Dermis blood vessel endothelial cell (primary cell): ENCODE results near the gene RHOC. TPM values are rescaled to one million over a fixed set of nuclear protein-coding genes. Genes with fewer than 3 reads are reported as not detected.
"Not testable (repeated sequence)": the region's sequence is repeated elsewhere in the genome, so short reads cannot be mapped to it uniquely, and the experiment has no call there.

Experiments used
- DNase-seq: peaks from one replicate; pipeline ENCODE4 v3.0.0; 2010
- total RNA-seq: library from RNA; depleted of rRNA; stranded (reverse); fragments of >200 nt; gene quantifications from 2 replicates; pipeline ENCODE4 v1.2.3, GENCODE V29; 2014

The RHOC gene
- 579 and 920 TPM in 2 replicates for total RNA-seq

DNA sequence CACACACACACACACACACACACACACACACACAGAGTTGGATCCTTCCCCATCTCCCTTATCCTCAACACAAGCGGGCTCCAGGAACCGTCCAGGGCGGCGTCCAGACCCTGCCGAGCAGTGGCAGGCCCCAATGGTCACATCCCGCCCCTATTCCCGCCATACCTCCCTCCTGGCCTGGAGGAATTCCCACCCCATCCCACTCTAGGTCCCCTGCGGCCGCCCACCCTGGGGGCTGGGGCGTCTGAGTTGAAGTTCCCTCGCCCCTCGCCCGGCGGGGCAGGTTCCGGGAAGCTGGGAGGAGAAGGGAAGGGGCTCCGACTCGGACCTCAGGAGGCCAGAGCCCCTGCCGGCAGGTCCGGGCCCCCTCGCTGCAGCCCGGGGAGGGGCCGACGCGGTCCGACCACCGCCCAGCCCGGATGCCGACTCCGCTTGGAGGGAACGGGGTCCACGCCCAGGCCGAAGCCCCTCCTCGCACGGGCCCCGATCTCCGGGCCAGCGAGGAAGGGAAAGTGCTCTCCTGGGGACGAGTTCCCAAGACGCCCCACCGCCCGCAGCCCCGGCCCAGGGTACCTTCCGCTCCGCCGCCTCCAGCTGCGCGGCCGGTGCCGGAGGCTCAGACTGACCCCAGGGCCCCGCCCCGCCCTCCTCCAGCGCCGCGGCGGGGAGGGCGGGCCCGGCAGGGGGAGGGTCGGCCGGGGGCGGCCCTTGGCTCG lies at the start of gene RHOC:
Gene RHOC, minus strand, starts transcription at position 623 of the 716 bp plus-strand sequence. CDS start 3,328 bp downstream, outside the sequence.
- peak; percentile 81 for DNase-seq

DNA sequence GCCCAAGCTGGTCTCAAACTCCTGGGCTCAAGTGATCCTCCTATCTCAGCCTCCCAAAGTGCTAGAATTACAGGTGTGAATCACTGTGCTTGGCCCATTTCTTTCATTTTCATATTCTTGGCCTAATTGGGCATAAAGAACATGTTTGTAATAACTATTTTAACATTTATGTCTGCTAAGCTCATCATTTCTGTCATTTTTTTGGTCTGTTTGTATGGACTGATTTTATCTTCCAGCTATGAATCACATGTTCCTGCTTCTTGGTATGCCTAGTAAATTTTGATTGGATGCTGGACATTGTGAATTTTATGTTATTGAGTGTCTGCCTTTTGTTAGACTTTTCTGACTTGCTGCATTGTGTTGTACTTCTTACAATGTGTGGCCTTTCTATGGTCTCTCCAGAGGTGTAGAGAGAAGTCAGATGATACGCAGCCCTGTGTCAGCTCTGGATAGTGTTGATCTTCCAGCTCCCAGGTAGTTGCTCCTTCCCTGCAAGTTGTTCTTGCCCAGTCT lies 47.2 kb upstream of the RHOC start:
- no peak for DNase-seq

DNA sequence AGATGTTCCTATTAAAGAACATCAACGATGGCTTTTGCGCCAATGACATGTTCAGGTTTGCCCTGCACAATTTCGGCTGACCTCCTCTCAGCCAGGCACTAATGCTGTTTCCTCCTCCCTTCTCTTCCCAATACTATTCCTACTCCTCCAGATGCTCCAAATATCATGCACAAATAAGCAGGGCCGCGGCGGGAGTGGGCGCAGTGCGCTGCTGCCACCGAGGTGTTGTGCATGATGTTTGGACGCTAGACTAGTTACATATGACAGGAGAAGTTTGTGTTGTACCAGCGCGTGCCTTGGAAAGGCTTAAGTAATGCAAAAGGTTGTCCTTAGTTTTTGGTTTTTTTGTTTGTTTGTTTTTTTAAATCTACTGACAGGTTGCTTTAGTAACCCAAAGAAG lies 41.5 kb upstream of the RHOC start:
- no peak for DNase-seq

DNA sequence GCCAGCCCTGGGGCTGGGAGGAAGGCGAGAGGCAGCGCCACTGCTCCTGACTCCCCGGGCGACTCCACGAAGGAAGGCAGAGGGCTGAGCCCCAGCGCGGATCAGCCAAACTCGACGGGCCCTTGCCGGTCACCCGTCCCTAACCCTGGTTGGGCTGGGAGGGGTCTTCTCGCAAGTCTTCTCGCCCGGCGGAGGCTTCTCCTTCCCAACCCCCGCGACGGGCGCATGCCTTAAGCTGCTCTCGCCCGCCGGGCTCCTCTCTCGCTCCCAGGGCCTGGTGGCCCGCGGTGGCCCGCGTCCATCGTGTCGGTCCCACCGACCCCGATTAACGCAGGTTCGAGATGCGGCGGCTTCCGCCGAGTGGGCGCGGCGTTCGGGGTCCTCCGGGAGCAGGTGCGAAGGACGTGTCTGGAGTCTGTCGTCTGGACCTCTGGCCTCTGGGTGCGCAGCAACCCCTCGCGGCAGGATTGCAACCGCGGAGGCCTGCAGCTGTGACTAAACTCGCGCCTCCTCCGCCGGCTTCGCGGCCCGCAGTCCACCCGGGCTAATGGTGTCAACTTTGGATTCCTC lies 37.2 kb upstream of the RHOC start:
- DNase-seq: peak; percentile 55

DNA sequence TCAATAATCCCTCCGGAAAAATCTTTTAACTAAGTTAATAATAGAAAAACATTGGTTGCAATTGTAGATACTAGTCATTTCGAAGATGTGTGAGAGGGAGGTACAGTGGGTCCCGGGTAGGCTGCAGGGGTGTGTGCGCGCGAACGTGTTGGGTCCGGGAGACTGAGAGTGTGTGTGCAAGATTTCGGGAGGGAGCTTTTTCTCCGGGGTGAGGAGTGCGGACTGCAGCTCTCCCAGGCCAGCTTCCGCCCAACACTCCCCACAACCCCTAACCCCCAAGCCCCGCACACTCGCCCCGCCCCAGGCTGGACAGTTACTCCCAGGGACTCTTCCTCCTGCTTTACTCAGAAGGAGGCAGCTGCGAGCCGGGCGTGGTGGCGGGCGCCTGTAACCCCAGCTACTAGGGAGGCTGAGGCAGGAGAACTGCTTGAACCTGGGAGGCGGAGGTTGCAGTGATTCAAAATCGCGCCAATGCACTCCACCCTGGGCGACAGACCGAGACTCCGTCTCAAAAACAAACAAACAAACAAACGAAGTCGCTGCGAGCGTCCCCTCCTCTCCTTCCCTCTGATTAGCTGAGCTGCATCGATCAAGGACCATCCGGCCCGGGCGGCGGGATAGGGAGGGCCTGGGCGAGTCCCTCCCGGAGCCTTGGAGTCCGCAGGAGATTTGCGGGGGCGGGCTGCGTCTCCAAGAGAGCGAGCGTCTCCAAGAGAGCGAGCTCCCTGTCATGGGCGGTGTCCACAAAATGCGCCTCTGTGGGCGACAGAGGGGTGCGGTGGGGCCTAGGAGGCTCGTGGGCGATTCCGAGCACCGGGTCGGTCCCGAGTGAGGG lies 36.5 kb upstream of the RHOC start:
- DNase-seq: peak; percentile 28

DNA sequence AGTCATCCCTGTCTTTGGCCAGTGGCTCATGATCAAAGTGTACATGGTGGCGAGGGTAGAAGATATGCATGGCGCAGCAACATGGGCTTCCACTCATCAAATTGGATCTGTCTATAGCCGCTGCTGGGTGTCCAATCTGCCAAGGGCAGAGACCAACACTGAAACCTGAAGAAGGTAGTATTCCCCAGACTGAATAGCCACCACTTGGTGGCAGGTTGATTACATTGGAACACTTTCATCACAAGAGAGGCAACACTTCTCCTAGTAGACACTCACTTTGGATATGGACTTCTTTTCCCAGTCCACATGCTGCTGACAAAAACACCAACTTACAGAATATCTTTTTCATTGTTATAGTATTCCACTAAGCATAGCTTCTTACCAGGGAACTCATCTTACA lies 30.6 kb upstream of the RHOC start:
- no peak for DNase-seq

DNA sequence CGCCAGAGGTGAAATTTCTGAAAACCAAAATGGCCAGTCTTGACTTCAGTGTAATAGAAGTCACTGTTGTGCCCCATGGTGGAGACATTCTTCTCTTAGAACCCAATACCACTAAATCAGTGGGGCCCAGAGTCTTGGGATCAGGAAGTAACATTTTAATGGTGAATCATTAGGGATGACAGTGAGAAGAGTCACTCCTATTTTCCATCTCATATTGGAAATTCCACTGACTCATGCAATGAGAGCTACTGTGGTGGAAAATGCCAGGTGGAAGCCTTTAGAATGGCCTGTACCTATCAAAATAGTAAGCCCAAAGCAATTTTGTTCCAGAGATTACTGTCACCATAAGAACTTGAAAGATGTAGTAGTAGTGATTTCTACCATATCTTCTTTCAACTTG lies 28.8 kb upstream of the RHOC start:
- DNase-seq: peak; percentile 45

DNA sequence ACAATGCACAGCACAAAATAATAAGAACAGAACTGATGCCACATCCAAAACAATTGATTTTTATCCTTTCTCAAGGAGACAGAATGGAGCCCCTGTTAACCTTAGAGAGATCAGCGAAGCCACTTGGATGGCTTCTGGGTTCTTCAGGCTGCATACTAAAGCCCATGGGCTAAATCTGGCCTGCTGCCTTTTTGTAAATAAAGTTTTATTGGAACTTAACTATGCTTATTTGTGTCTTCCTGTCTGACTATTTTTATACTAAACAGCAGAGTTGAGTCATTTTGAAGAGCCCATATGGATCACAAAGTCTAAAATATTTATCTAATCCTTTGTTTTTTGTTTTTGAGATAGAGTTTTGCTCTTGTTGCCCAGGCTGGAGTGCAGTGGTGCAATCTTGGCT lies 24.5 kb upstream of the RHOC start:
- DNase-seq: no peak

DNA sequence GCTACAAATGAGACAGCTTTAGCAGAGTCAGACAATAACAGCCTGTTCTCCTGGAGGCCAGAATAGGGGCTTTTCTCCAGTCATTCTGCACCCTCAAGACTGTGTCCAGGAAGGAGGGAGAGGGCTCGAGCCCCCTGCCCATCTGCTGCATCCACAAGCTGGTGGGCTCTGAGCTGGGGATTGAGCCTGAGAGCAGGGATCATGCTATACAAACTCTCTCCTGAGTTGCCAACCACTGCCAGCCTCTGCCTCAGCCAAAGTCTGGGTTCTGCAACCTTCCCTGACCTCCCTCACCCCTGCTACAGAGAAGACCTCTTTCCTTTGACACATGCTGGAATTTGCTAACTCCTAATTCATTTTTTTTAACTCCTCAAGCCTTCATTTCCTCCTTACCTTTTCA lies 23.0 kb upstream of the RHOC start:
- DNase-seq: no peak

DNA sequence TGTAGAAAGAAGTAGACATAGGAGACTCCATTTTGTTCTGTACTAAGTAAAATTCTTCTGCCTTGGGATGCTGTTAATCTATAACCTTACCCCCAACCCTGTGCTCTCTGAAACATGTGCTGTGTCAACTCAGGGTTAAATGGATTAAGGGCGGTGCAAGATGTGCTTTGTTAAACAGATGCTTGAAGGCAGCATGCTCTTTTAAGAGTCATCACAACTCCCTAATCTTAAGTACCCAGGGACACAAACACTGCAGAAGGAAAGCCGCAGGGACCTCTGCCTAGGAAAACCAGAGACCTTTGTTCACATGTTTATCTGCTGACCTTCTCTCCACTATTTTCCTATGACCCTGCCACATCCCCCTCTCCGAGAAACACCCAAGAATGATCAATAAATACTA lies 22.1 kb upstream of the RHOC start:
- not testable (repeated sequence) for DNase-seq

DNA sequence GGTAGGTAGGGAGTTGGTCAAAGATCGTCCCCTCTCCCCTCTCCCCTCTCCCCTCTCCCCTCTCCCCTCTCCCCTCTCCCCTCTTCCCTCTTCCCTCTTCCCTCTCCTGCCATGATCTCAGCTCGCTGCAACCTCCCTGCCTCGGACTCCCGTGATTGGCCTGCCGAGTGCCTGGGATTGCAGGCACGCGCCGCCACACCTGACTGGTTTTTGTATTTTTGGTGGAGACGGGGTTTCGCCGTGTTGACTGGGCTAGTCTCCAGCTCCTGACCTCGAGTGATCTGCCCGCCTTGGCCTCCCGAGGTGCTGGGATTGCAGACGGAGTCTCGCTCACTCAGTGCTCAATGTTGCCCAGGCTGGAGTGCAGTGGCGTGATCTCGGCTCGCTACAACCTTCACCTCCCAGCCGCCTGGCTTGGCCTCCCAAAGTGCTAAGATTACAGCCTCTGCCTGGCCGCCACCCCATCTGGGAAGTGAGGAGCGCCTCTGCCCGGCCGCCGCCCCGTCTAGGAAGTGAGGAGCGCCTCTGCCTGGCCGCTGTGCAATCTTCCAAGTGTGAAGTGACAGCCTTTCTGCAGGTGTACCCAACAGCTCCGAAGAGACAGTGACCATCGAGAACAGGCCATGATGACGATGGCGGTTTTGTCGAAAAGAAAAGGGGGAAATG lies 21.5 kb upstream of the RHOC start:
- not testable (repeated sequence) for DNase-seq

DNA sequence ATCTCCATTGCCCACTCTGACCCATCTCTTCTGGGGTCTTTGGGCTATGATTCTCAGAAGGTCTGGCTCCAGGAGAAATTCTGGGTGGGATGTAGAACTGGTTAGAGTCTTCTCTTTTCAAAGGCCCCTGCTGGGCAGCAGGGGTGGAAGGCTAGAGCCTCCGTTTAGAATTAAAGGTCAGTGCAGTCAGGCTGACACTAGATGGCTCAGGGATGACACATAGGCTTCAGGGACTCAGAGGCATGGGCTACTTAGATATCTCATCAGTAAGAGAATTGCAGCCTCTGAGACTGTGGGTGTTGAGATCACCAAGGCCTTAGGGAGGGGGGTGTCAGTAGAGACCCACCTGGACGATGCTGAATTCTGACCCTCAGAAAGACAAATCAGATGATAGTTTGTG lies 20.8 kb upstream of the RHOC start:
- DNase-seq: no peak

DNA sequence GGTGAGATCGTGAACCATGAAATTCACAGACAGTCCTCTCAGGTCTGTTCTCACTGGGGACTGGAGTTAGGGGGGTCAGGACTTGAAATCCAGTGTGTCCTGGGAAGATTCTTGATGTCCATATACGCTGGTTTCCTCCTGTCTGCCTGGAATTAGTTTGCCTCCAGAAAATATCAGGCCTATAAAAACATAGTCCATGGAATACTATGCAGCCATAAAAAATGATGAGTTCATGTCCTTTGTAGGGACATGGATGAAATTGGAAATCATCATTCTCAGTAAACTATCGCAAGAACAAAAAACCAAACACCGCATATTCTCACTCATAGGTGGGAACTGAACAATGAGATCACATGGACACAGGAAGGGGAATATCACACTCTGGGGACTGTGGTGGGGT lies 17.3 kb upstream of the RHOC start:
- DNase-seq: not testable (repeated sequence)

DNA sequence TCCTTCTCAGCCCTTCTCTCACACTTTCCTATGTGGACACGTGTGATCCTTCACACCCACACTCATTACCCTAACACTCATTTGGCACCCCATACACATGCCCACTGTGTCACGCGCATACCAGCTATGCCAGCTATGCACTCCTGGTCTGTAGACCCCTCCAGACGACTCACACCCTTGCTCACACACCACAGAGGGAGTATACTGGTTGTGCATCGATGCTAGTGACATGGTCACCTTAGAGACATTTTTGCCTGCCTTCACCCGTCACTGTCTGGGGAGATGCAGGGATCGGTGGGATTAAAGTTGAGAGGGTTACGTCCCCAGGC lies 16.5 kb upstream of the RHOC start:
- DNase-seq: no peak

DNA sequence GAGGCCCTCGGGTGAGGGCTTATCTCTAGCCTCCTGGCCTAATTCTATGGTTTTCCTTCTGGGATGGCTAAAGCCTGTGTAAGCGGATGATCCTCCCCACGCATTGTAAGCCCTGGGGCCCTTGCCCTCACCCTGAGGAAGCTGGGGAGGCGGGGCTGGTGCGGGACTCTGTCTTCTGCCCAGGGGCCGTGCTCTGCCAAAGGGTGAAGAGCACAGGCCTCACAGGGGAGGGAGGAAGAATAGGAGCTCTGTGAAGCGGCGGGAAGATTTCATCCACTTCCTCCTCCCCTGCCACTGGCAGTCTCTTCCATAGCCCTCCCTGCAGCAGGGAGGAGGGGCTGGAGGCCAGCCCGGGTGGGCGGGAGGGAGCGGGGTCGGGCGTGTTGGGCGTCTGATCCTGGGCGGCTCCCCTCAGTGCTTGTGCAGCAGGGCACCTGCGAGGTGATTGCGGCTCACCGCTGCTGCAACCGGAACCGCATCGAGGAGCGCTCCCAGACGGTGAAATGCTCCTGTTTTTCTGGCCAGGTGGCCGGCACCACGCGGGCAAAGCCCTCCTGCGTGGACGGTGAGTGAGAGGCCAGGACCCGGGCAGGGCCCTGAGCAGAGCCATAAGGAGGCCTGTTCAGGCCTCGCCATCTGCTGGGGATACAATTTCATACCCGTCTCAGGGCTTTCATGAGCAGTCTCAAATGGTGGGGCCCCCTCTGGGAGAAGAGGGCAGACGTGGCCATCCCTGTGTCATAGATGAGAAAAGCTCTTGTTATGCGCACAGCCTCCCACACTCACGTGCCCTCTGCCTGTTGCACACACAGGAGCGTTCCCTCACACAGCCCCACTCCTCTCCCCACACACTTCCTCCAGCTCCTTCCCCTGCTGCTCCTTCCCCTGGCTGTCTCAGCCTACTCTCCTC lies 15.9 kb upstream of the RHOC start:
- no peak for DNase-seq

DNA sequence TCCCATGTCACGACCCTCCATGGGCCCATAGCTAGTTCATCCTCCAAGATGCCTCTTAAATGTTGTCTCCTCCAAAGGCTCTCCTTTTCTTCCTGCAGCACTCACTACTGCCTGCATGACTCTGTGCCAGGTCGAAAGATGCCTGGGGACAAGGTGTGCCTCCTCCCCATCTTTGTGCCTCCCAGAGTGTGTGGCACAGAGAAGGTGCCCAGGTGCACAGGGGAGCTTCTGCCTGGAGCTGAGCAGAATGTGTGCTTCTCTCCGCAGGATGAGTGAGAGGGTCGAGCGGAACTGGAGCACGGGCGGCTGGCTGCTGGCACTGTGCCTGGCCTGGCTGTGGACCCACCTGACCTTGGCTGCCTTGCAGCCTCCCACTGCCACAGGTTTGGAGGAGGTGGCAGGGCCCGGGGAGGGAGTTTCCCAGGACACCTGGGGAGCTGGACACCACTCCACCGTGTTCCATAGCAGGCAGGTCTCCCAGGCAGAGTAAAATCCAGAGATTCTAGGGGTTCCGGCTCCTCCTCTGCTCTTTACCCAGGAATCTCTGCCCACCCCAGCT lies 15.1 kb upstream of the RHOC start:
- no peak for DNase-seq

DNA sequence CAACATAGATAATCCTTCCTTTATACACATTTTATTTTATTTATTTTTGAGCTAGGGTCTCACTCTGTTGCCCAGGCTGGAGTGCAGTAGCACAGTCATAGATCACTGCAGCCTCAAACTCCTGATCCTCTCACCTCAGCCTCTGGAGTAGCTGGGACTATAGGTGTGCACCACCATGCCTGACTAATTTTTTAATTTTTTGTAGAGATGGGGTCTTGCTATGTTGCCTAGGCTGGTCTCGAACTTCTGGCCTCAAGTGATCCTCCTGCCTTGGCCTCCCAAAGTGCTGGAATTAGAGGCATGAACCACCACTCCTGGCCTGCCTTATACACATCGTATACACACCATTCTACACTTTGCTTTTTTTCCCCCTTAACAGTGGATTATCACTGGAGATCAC lies 14.4 kb upstream of the RHOC start:
- DNase-seq: not testable (repeated sequence)

DNA sequence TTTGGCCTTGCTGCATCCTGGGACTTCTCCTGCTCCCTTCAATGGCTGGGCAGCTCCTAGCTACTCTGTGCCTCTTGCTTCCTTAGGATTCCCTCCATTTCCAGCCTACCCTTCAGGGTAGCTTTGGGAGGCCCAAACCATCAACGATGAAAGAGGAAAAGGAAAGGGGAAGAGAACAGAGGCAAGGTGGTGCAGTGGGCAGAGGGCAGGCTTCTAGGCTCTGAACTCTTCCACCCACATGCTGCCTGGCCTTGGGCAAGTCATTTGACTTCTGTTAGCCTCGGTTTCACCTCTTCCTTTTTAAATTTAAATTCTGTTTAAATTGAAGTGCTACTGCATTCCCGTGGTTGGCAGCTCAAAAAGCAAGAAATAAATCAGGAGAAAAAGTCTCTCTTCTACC lies 13.9 kb upstream of the RHOC start:
- no peak for DNase-seq

DNA sequence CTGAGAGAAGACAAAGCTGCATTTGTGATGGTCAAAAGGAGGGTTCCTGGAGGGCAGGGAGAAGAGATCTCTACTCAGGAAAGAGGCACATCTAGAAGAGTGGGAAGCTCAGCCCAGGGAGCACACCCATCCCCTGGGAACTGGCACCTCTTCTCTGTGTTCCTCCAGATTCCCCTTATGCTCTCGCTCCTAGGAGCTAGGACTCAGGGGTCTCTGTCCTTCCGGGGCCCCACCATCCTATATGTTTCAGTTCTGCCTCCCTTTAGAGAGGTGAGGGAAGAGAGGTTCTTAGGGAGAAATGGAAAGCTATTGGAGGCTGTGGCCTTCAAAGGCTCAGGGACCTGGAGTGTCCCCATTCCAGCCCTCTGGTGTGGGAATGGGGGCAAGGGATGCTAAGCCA lies 12.8 kb upstream of the RHOC start:
- no peak for DNase-seq

DNA sequence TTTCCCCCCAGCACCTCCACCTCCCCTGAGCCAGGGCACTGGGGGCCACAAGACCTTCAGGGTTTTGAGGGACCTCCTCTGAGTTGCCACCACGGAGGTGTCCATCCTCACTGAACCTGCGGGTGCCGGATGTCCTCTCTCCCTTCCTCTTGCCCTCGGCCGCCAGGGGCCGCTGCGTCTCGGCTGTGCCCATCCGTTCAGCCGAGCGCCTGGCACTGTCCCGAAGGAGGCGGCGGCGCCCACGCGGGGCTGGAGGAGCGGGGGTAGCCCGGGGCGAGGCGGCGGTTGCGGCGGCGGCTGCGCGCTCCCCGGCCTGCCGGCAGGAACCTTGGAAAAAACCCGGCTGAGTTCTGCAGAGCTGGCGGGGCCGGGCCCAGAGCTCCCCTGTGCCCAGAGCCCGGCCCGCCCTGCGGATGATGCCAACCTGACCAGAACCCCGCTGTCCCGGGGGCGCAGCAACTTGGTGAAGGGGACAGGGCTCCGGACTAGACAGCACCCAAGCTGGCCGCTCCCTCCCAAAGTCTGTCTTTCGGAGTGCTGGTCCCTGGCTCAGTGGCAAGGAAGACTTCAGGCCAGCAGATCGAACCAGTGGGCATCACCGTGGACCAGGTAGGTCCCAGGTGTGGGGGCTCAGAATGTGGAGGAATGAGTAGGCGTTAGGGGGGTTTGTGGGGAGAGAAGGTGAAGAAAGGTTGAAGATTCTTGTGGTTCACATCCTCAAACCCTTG lies 11.9 kb upstream of the RHOC start:
- DNase-seq: peak; percentile 77

DNA sequence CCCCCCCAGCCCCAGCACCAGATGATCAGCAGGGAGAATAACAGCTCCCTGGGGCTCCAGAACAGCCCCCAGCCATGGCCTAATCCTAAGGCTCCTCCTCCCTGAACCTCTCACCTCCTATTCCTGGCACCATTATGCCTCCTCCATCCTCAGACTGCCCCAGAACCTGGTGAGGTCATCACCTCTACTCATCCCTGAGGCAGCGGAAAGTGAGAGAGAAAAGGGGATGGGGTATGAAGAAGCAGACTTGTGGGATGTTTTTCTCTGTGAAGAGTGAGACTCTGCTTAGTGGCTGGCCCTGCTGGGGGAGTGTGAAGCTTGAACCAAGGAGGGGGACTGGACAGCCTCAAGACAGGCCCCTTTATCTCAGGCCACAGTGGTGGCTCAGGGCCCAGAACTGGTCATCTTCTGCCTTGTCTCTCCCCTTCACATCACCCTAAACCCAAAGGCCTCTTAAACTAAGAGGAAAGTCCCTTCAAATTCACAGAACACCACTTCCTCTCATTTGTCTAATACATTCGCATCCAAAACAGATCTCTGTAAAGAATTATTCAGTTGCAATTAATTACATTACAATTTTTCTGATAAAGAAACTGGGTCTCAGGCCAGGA lies 10.4 kb upstream of the RHOC start:
- DNase-seq: no peak
